ENCODE measurements around the gene DOK5.
"Not testable (repeated sequence)": the region's sequence is repeated elsewhere in the genome, so short reads cannot be mapped to it uniquely, and the experiment has no call there.

GRCh38 chr20:54479937-54480336, 4.5 kb downstream of the DOK5 start:
- TF ChIP-seq CTCF (conservative IDR thresholded peaks at IDR 0.05) = peak; percentile 36
- TF ChIP-seq ZFX (IDR thresholded peaks at IDR 0.05) = not testable (repeated sequence)
